Activated CD4-positive, CD25-positive, alpha-beta regulatory T cell (primary cell): ENCODE results near the gene HLA-DMB.
"Not testable (repeated sequence)": the region's sequence is repeated elsewhere in the genome, so short reads cannot be mapped to it uniquely, and the experiment has no call there.

Experiments
- DNase-seq, 4 experiments: peaks; one replicate each; lab custom pipeline; 2025; lab: John Stamatoyannopoulos, UW

Gene HLA-DMB

DNA sequence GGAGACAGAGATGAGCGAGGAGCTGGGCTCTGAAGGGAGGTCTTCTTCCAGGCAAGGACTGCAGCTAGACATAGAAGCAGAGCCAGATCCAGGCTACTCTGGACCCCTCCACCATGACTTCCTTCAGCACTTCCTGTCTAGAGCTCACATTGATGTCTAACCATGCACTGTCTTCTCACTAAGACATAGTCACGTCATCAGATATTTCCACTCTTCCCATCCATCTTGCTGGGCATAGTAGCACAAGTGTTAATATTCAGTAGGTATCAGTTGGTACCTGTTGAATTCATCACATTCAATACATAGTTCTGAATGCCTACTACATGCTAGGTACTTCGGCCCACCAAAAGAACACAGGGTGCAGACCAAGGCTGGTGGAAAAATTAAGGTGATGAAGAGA is 9.2 kb upstream of the HLA-DMB start:
- DNase-seq: no peak

DNA sequence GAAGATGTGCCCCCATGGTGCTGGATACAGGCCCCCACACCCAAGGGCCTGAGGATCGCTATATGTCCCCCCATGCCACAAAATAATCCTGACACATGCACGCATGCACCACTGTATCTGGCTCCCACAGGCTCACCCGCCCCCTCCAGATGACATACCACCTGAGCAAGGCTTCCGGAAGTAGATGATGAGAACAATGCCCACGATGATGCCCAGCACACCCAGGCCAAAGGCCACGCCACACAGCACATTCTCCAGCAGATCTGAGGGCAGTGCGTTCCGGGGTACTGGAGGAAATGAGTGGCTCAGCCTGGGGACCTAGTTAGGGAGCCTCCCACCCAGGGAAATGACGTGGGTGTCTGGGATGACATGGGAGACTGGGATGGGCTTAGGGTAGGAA is 8.3 kb upstream of the HLA-DMB start:
- DNase-seq: no peak

DNA sequence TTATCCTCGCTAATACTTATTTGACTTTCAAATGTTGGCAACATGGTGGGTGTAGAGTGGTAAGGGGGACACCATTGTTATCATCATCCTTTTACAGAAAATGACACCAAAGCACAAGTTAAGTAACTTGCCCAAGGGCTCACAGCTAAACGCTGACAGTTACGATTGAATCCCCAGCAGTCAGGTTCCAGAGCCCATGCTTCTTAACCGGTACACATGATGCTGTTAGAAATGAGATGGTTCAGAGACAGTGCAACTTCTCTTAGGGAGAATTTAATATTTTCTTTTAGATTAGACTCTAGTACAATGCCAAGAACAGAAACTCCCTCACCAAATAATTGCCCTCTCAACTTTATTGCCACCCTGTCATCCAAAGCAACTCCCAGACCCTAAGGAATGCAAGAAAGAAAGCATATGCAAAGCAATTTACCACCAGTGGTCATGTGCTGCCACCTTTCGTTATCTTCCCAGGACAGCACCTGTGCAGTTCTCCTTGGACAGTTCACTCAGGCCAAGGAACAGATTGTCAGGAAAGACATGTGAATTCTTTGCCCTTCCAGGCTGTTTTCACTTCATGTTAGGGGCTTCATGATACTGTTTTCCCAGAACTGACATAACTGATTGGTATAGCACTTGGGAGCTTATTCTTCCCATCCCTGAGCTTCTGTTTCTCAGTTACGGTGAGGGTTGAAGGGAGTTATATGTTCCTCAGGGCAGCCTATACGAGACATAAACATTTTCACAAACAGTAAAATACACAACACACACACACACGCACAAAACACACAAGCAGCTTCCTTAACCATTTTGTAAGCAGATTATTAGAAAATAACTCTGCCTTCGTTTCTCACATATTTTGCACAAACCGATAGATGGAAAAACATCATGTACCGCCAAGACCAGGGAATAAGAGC is 7.0 kb upstream of the HLA-DMB start:
- no peak for DNase-seq

- DNase-seq: no peak
Measured at GRCh38 chr6:32946893-32947292, 6.1 kb upstream of the HLA-DMB start.

GRCh38 chr6:32945953-32946352 is 5.1 kb upstream of the HLA-DMB start:
- DNase-seq: no peak

DNA sequence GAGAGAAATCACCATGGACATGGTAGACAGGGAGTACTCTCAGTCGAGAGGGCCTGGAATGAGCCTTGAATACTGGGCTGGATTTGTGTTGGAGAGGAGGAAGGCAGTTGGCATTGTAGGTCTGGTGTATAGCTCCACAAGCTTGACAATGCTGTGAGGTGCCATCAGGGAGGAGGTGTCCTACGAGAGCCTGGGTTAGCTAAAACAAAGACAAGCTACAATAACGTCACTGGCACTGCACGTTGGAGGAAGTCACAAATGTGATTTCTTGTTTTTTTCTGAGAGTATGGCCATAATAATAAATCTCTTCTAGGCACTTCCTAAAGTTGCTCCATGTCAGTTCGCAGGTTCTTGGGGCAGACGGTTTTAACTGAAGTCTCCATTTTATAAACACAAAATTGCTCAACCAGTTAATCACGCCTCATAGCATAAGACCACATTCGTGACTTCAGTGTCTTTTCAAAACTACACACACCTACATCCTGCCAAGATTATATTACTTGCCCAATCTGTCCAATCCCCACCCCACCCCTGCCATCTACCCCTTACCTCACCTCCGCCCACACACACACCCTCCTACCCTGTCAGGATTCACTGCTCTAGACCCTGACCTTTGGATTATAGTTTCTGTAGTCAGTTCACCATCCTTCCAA is 4.4 kb upstream of the HLA-DMB start:
- no peak for DNase-seq

DNA sequence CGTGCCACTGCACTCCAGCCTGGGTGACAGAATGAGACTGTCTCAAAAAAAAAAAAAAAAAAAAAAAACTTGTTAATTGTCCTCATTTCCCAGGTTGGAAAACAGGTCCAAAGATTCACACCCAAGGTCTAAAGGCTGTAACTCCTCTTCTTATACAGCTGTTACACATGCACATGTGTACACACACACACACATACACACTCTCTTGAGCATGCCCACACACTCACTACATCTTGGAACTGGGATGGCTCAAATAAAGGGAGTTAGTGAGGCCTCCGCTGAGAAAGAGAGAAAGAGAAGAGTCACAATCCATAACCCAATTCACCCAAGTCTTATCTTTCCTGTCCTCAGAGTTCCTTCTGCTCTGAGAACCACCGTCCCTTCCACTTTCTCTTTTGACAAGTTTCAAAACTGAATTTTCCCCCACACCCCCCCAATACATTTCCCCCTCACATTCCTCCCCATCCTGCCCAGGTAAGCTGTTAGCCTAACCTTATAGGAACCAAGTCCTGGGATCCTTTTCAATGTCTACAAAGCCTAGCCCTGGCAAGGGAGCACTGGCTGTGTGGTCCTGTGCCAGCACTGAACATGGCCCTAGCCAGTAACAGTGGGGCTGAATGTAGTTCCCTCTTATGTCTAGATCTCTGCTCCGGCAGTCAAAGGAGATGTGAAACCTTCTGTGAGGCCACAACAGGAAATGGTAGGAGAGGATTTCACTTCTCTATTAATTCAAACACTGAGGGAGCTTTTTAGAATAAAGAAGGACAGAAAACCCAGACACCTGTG is 3.2 kb upstream of the HLA-DMB start:
- DNase-seq: no peak

DNA sequence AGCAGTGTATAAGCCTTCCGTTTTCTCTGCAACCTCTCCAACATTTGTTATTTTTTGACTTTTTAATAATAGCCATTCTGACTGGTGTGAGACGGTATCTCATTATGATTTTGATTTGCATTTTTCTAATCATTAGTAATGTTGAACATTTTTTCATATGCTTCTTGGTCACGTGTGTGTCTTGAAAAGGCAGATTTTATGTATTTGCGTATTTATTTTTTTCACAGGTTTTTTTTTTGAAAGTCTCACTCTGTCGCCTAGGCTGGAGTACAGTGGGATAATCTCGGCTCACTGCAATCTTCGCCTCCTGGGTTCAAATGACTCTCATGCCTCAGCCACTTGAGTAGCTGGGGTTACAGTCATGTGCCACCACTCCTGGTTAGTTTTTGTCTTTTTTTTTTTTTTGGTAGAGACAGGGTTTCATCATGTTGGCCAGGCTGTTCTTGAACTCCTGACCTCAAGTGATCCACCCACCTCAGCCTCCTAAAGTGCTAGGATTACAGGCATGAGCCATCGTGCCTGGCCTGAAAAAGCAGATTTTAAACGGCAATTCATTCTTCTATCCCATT is 1.8 kb upstream of the HLA-DMB start:
- not testable (repeated sequence) for DNase-seq

DNA sequence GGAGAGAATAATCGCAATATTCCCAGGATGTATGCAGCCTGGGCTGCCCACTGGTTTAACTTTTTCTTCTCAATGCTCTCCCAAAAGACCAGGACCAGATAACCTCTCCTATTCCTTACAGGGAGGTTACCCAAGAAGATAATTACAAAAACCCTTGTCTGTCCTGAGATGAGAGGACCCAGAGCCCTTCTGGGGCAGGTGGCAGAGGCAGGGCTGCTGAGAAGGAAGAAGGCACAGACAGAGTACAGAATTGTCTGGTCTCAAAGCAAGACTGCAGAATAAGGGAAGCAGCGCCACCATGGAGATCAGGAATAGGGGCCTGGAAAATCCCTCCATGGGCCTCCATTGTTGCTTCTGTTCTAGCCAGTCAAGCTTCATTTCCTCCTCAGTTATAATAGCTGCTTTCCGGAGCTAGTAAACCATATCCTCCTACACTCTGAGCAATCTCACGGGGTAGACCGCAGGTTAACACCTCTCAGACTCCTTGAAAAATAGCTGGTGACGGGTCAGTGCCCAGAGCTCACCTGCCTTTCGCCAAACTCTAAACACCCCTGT is 463 bp upstream of the HLA-DMB start:
- peak in 1 of 4 experiments; percentile 13 for DNase-seq

GRCh38 chr6:32938494-32938893 is 2.3 kb downstream of the HLA-DMB start:
- DNase-seq: no peak

- no peak for DNase-seq
Measured at GRCh38 chr6:32937230-32937633, 3.6 kb downstream of the HLA-DMB start.

DNA sequence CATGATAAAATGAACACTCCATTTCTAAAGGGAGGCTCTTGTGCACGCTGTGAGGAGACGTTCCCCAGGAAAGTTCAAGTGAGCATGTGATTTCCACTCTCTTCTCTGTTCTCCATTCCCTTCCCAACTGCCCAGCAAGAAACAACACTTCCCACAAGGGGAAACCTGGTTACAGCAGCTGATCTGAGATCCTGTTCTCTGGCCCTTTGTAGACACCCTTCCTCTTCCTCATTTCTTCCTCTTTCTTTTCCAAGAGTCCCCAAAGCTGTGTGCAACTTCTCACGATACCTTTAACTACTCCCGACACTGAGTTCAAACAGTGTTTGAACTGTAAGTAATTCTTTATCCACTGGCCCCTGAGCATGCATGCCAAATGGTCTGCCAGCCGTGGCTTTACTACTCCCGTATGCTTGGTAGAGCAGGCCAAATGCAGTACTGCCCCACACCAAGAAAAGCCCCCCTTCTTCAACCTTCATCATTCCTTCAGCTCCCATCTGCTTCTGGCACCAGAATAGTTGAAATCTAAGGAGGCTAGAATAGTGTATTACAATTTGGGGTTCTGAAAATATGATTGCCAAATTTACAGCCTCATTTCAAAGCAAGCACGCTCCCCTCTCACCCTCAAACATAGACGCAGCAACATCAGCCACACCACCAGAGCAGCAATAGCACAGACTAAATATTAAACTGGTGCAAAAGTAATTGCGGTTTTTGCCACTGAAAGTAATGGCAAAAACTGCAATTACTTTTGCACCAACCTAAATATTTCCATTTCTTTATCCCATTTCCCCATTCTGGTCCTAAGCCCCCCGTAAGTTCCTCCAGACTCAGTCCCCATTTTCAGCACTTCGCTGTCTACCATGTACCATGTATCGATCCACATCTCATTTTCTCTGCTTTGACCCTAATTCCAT is 4.3 kb downstream of the HLA-DMB start:
- DNase-seq: no peak

DNA sequence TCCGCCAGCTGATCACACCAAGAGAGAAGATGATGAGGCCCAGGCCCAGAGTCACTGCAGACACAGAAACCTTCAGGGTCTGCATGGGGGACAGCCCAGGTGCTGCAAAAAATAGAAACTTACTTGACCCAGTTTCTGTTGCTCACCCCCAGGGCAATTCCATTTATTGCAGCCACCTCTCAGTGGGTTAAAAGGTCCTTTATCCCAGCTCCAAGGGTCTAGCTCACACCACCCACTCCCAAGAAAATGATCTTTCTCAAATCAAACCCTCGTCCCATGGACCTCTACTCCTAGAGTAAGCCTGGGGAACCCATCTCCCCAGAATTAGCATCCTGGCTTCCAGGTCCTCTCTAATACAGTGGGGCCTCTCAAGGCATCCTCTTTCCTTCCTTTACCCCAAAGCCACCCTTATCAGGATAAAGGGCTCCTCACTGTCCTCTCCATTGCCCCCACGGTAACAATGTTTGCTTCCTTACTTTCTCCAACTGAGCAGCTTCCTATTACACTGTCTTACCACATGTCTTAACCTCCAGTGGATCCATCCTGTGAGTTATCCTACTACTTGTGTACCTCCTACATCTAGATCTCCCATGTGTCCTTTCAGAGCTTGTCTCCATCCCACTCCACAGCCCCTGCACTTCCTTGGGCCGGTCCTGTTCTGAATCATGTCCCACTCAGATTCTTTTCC is 5.1 kb downstream of the HLA-DMB start:
- no peak for DNase-seq

DNA sequence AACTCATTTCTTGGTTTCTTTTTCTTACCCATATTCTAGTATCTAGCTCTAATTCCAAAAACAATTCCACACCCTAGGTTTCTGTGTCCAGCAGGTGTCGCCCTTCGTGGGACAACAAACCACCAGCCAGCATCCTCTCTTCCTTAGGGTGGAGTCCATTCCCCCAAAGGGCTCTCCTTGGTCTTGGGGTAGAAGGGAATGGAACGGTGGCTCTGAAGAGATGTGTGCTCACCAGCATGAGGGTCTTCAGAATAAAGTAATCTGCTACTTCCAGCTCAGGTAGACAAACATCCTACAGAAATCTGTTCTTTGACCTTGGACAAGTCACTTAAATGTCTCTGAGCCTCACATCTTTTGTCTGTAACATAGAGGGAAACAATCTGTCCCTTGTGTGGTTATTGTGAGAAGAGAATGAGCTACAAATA is 7.2 kb downstream of the HLA-DMB start:
- peak; percentile 44 to 74 (median 49) for DNase-seq

DNA sequence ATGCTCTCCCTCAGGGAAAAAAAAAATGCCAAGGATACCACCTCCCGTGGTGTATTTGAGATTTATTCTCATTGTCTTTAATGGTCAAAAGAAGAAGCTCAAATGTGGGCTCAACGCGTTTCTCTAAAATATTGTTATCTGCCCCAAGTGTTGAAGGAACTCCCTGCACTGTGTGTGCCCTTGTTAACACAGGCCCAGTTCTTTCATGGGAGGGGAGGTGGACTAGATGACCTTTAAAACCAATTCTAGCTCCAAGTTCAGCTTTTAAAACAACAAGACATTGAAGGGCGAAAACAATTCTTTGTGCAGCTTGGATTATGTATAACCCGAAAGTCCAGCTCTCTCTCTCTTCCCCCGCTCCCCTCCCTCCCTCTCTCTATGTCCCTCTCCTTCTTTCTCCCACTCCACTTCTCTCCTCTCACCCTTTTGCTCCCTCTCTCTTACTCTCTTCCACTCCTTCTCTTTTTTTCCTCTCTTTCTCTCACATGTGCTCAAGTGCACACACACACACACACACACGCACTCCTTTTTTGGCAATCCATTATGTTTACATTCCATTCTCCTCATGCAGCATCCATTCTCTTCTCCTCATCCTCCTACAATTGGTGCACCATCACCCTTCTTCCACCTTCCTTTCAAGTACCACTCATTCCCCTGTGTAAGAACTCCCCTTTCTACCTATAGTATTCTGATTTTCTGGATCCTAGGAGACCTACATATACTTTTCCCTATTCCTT is 8.5 kb downstream of the HLA-DMB start:
- DNase-seq: no peak

DNA sequence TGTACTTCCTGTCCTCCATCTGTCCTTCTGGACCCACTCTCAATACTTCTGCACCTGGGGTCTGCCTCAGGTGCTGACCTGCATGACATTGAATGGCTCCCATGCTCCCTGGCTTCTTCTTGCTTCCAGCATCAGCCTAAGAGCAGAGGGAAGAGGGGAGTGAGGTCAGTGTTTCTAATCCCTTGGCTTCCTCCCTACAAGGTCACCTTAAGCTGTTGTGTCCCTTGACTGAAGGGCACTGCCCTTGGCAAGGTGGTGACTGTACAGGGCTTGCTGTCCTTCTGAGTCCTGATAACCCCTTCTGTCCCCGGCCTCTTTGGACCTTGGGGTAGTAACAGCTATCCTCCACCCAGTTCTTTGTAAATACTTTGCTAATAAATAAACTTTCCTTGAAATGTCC is 9.6 kb downstream of the HLA-DMB start:
- no peak for DNase-seq

GRCh38 chr6:32922083-32922482 is 18.7 kb downstream of the HLA-DMB start:
- no peak for DNase-seq

DNA sequence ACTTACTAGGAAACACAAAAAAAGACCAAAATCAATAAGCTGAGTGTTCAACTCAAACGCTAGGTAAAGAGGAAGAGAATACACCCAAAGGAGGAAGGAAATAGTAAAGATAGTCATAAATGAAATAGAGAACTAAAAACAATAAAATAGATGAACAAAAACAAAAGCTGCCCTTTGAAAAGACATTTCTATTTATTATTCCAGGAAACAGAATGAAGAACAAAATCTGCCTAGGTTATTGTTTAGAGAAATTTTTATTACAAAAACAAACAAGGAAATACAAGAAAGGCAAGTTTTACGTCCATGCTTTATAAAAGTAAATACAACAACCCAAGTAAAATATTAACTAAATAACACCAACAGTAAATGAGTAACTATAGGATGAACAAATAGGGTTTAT is 20.1 kb downstream of the HLA-DMB start:
- DNase-seq: no peak

DNA sequence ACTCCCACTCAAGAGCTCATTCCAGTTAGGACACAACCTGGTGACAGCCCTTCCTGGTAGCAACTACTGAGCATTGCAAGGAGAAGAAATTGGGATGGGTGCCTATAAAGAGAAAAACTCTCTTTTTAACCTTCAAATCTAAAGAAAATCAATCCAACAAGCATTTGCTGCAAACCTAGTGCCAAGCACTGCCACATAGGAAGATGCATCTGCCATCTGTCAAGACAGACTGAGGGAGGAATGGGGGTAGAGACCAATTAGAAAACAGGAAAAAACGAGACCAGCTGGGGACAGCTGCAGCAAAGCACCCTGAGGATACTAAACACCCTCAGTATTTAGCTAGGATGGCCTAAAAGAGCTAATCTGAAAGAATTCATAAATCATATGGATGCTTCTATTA is 27.9 kb downstream of the HLA-DMB start:
- no peak for DNase-seq

GRCh38 chr6:32908897-32909296 is 31.9 kb downstream of the HLA-DMB start:
- DNase-seq: no peak
